NK-92 (cell line): Measurements from ENCODE around the gene KRTAP5-4.

Experiments used
- DNase-seq: peaks from one replicate; lab custom pipeline; 2025; ENCODE audit not compliant: unreplicated experiment; lab: John Stamatoyannopoulos, UW

KRTAP5-4 gene

DNA sequence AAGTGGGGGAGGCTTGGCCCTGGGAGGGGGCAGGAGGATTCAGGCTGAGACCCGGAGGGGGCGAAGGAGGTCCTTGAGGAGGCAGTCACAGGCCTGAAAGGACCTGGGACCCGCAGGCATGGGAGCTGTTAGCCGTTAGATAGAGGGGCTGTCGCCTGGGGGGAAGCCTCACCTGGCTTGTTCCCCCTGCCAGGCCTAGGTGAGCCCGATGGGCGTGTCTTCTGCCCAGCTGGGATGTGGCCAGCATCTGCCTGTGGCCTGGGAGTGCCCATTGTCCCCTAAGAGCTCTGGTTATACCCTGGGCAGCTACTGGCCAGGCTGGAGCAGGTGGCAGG lies 48.1 kb downstream of the KRTAP5-4 start:
- DNase-seq = no peak

GRCh38 chr11:1573077-1573902 lies 48.6 kb downstream of the KRTAP5-4 start:
- DNase-seq = no peak

- peak; percentile 47 for DNase-seq
Observed at GRCh38 chr11:1572197-1573076, 49.5 kb downstream of the KRTAP5-4 start, which contains the start of gene DUSP8. DUSP8 (minus strand) TSS chr11:1572271; CDS start chr11:1565826, 6,445 bp downstream.

GRCh38 chr11:1571760-1572196 lies 50.2 kb downstream of the KRTAP5-4 start:
- no peak for DNase-seq
